ENCODE data around the gene SCGB2B2.

DNA sequence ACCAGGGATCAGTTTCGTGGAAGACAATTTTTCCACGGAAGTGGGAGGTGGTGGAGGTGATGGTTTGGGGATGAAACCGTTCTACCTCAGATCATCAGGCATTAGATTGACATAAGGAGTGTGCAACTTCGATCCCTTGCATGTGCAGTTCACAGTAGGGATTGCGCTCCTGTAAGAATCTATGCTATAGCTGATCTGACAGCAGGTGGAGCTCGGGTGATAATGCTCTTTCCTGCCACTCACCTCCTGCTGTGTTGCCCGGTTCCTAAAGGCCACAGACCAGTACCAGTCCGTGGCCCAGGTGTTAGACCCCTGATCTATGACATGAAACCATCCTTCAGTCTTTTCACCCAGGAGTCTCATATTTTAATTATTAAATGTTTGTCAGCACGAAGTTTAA is 4.5 kb upstream of the SCGB2B2 start:
- TF ChIP-seq, protein P1, sequence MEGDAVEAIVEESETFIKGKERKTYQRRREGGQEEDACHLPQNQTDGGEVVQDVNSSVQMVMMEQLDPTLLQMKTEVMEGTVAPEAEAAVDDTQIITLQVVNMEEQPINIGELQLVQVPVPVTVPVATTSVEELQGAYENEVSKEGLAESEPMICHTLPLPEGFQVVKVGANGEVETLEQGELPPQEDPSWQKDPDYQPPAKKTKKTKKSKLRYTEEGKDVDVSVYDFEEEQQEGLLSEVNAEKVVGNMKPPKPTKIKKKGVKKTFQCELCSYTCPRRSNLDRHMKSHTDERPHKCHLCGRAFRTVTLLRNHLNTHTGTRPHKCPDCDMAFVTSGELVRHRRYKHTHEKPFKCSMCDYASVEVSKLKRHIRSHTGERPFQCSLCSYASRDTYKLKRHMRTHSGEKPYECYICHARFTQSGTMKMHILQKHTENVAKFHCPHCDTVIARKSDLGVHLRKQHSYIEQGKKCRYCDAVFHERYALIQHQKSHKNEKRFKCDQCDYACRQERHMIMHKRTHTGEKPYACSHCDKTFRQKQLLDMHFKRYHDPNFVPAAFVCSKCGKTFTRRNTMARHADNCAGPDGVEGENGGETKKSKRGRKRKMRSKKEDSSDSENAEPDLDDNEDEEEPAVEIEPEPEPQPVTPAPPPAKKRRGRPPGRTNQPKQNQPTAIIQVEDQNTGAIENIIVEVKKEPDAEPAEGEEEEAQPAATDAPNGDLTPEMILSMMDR (optimal IDR thresholded peaks at IDR 0.05 in 1 of 3, IDR thresholded peaks at IDR 0.05 in 1 of 3, conservative IDR thresholded peaks at IDR 0.05 in 1 of 3; ENCODE audit: extremely low read depth in 1 of 3, insufficient read depth in 2 of 3, low read length in 3 of 3): no peak
- TF ChIP-seq EZH2 (IDR thresholded peaks at IDR 0.05; ENCODE audit: low read length): no peak

All from keratinocyte (primary cell).